D721Med (cell line): ENCODE measurements around the gene LCE3D.
A peak's percentile ranks its signal among the peaks of the same experiment; 100 is the strongest.

Source experiments
- DNase-seq: peaks from one replicate; pipeline ENCODE4 v3.0.0; 2011; ENCODE audit warnings: low spot score; ENCODE audit not compliant: insufficient read length
- FAIRE-seq: peaks from 2 replicates; lab custom pipeline; 2011; peaks lifted over from hg19 to GRCh38; lab: Jason Lieb, UNC
- TF ChIP-seq, protein P1 (sequence below): IDR thresholded peaks from 2 replicates; pipeline ENCODE4 v1.5.1; 2012; ENCODE audit warnings: mild to moderate bottlenecking, control low read depth; ENCODE audit not compliant: insufficient read depth; ENCODE audit errors: missing control alignments

Gene LCE3D

DNA sequence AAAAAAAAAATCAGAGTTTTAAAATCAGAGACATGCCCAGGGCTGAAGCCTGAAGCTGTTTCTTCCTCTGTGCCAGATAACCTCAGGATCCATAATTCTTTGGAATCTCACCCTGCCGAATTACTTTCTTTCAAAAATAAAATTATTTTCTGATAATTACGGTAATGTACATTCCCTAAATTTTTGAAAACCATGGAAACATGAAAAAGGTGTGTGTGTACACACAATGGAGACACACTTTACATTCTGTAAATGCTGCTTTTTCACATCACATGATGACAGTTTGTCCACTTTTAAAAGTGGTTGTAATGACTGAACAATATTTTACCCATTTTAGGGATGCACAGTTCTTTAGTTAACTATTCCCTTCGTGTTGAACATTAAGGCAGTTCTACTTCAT lies 44.5 kb downstream of the LCE3D start:
- no peak for DNase-seq
- FAIRE-seq = no peak
- TF ChIP-seq, protein P1, sequence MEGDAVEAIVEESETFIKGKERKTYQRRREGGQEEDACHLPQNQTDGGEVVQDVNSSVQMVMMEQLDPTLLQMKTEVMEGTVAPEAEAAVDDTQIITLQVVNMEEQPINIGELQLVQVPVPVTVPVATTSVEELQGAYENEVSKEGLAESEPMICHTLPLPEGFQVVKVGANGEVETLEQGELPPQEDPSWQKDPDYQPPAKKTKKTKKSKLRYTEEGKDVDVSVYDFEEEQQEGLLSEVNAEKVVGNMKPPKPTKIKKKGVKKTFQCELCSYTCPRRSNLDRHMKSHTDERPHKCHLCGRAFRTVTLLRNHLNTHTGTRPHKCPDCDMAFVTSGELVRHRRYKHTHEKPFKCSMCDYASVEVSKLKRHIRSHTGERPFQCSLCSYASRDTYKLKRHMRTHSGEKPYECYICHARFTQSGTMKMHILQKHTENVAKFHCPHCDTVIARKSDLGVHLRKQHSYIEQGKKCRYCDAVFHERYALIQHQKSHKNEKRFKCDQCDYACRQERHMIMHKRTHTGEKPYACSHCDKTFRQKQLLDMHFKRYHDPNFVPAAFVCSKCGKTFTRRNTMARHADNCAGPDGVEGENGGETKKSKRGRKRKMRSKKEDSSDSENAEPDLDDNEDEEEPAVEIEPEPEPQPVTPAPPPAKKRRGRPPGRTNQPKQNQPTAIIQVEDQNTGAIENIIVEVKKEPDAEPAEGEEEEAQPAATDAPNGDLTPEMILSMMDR = no peak

DNA sequence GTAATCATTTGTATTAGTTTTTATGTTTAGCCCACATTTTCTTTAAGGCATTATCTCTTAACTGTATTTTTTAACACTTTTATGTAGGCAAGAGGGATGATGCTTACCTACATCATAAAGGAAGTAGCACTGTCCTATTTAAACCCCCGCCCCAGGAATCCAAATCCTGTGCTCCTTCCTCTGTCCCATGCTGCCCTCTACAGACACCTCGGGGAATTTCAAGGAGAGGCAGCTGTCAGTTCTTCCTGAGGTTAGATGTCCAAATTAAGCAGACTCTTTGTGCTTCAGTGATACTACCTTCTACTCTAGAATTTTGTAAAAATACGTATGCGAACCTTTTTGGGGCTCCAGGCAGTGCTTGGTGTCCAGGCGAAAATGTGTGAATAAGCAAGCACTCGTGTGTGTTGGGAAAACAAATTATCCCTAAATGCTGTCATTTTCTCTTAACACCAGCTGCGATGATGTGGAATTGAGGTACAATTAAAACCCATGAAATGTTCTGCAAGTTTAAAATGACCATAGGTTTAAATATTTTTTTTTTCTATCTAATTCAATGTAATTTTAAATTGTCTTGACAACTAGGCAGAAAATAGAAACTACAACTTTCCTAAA lies 46.9 kb downstream of the LCE3D start:
- DNase-seq (no peak), FAIRE-seq (no peak)
- TF ChIP-seq, protein P1 = peak; percentile 57
